ENCODE data around the gene ANKAR. TPM values are rescaled to one million over a fixed set of nuclear protein-coding genes. Genes with fewer than 3 reads are reported as not detected.
"Not testable (repeated sequence)": the region's sequence is repeated elsewhere in the genome, so short reads cannot be mapped to it uniquely, and the experiment has no call there.

The ANKAR gene
- total RNA-seq, 2 donors from 2014 or later = 8.0 to 10.0 TPM

- H3K27ac Mint-ChIP-seq = no peak overlapping the region
- no peak overlapping the region for H3K4me3 Mint-ChIP-seq
- peaks cover 26% of the 10 kb centered on the region for H3K4me1 Mint-ChIP-seq
- no peak for ATAC-seq
- DNase-seq = no peak
- H3K27me3 Mint-ChIP-seq = no peaks in the 10 kb centered on the region
- H3K36me3 Mint-ChIP-seq (ENCODE audit: low read depth) = peaks cover 2% of the 10 kb centered on the region
- H3K9me3 ChIP-seq (ENCODE audit: control insufficient read depth, low read length, poor library complexity, severe bottlenecking) = no peaks in the 10 kb centered on the region
These were observed 11.7 kb upstream of the ANKAR start for GRCh38 chr2:189662669-189663226.

GRCh38 chr2:189663319-189663718 lies 11.2 kb upstream of the ANKAR start:
- ATAC-seq; H3K9me3 ChIP-seq (ENCODE audit: control insufficient read depth, low read length, poor library complexity, severe bottlenecking); DNase-seq; H3K27ac Mint-ChIP-seq; H3K27me3 Mint-ChIP-seq; H3K36me3 Mint-ChIP-seq (ENCODE audit: low read depth): not testable (repeated sequence)
- H3K4me1 Mint-ChIP-seq = peaks cover 23% of the 10 kb centered on the region
- H3K4me3 Mint-ChIP-seq = peak overlapping the region; percentile 28

- H3K9me3 ChIP-seq (ENCODE audit: control insufficient read depth, low read length, poor library complexity, severe bottlenecking) = no peaks in the 10 kb centered on the region
- H3K27ac Mint-ChIP-seq = no peak overlapping the region
- H3K36me3 Mint-ChIP-seq (ENCODE audit: low read depth) = peaks cover 9% of the 10 kb centered on the region
- no peak for DNase-seq
- no peak overlapping the region for H3K4me3 Mint-ChIP-seq
- peaks cover 23% of the 10 kb centered on the region for H3K4me1 Mint-ChIP-seq
- ATAC-seq = no peak
- no peaks in the 10 kb centered on the region for H3K27me3 Mint-ChIP-seq
These were observed 4.6 kb upstream of the ANKAR start for GRCh38 chr2:189669913-189670312.

- Mint-ChIP-seq H3K36me3 (ENCODE audit: low read depth) (peaks cover 7% of the 10 kb centered on the region), H3K27me3 (no peaks in the 10 kb centered on the region), H3K27ac (peak overlapping the region; percentile 97), H3K4me1 (peaks cover 26% of the 10 kb centered on the region), H3K4me3 (peak overlapping the region; percentile 93)
- ATAC-seq (no peak), DNase-seq (no peak)
- H3K9me3 ChIP-seq (ENCODE audit: control insufficient read depth, low read length, poor library complexity, severe bottlenecking) = no peaks in the 10 kb centered on the region
These were observed 653 bp upstream of the ANKAR start for GRCh38 chr2:189673661-189674373.

GRCh38 chr2:189676471-189676870 lies 2.0 kb downstream of the ANKAR start:
- no peaks in the 10 kb centered on the region for H3K9me3 ChIP-seq (ENCODE audit: control insufficient read depth, low read length, poor library complexity, severe bottlenecking)
- H3K4me1 Mint-ChIP-seq = peaks cover 38% of the 10 kb centered on the region
- H3K36me3 Mint-ChIP-seq (ENCODE audit: low read depth) = peaks cover 9% of the 10 kb centered on the region
- no peak overlapping the region for H3K4me3 Mint-ChIP-seq
- H3K27ac Mint-ChIP-seq = no peak overlapping the region
- no peak for DNase-seq
- no peak for ATAC-seq
- H3K27me3 Mint-ChIP-seq = no peaks in the 10 kb centered on the region

GRCh38 chr2:189679226-189679625 lies 4.8 kb downstream of the ANKAR start:
- no peak overlapping the region for H3K4me3 Mint-ChIP-seq
- H3K27me3 Mint-ChIP-seq = no peaks in the 10 kb centered on the region
- no peaks in the 10 kb centered on the region for H3K9me3 ChIP-seq (ENCODE audit: control insufficient read depth, low read length, poor library complexity, severe bottlenecking)
- no peak for DNase-seq
- peaks cover 4% of the 10 kb centered on the region for H3K36me3 Mint-ChIP-seq (ENCODE audit: low read depth)
- no peak overlapping the region for H3K27ac Mint-ChIP-seq
- ATAC-seq = no peak
- H3K4me1 Mint-ChIP-seq = peaks cover 30% of the 10 kb centered on the region

- Mint-ChIP-seq H3K4me1 (peaks cover 34% of the 10 kb centered on the region), H3K4me3 (no peak overlapping the region), H3K27ac (no peak overlapping the region), H3K36me3 (ENCODE audit: low read depth) (peaks cover 4% of the 10 kb centered on the region), H3K27me3 (no peaks in the 10 kb centered on the region)
- no peak for ATAC-seq
- no peak for DNase-seq
- H3K9me3 ChIP-seq (ENCODE audit: control insufficient read depth, low read length, poor library complexity, severe bottlenecking) = no peaks in the 10 kb centered on the region
These were observed 6.7 kb downstream of the ANKAR start for GRCh38 chr2:189681203-189681602.

GRCh38 chr2:189681903-189682302 lies 7.4 kb downstream of the ANKAR start:
- no peaks in the 10 kb centered on the region for H3K27me3 Mint-ChIP-seq
- H3K27ac Mint-ChIP-seq = no peak overlapping the region
- peaks cover 4% of the 10 kb centered on the region for H3K36me3 Mint-ChIP-seq (ENCODE audit: low read depth)
- peaks cover 34% of the 10 kb centered on the region for H3K4me1 Mint-ChIP-seq
- ATAC-seq = no peak
- H3K9me3 ChIP-seq (ENCODE audit: control insufficient read depth, low read length, poor library complexity, severe bottlenecking) = no peaks in the 10 kb centered on the region
- H3K4me3 Mint-ChIP-seq = no peak overlapping the region
- DNase-seq = no peak

GRCh38 chr2:189683348-189683747 lies 8.9 kb downstream of the ANKAR start:
- no peak for ATAC-seq
- H3K4me3 Mint-ChIP-seq = no peak overlapping the region
- no peaks in the 10 kb centered on the region for H3K27me3 Mint-ChIP-seq

GRCh38 chr2:189684811-189685210 lies 10.3 kb downstream of the ANKAR start:
- no peak for DNase-seq
- no peak for ATAC-seq
- H3K27ac Mint-ChIP-seq = no peak overlapping the region
- H3K27me3 Mint-ChIP-seq = no peaks in the 10 kb centered on the region
- no peak overlapping the region for H3K4me3 Mint-ChIP-seq
- H3K4me1 Mint-ChIP-seq = peaks cover 34% of the 10 kb centered on the region
- H3K9me3 ChIP-seq (ENCODE audit: control insufficient read depth, low read length, poor library complexity, severe bottlenecking) = no peaks in the 10 kb centered on the region
- peaks cover 2% of the 10 kb centered on the region for H3K36me3 Mint-ChIP-seq (ENCODE audit: low read depth)

More at GRCh38 chr2:189683348-189683747, 8.9 kb downstream of the ANKAR start:
- no peak overlapping the region for H3K27ac Mint-ChIP-seq
- no peaks in the 10 kb centered on the region for H3K9me3 ChIP-seq (ENCODE audit: control insufficient read depth, low read length, poor library complexity, severe bottlenecking)
- DNase-seq = no peak
- H3K36me3 Mint-ChIP-seq (ENCODE audit: low read depth) = peaks cover 6% of the 10 kb centered on the region
- H3K4me1 Mint-ChIP-seq = peaks cover 40% of the 10 kb centered on the region

- ATAC-seq (no peak), DNase-seq (no peak)
- Mint-ChIP-seq H3K27ac (no peak overlapping the region), H3K36me3 (ENCODE audit: low read depth) (peaks cover 2% of the 10 kb centered on the region), H3K4me1 (peaks cover 30% of the 10 kb centered on the region), H3K4me3 (no peak overlapping the region), H3K27me3 (no peaks in the 10 kb centered on the region)
- no peaks in the 10 kb centered on the region for H3K9me3 ChIP-seq (ENCODE audit: control insufficient read depth, low read length, poor library complexity, severe bottlenecking)
These were observed 11.2 kb downstream of the ANKAR start for GRCh38 chr2:189685540-189686229.

- ATAC-seq; DNase-seq; H3K9me3 ChIP-seq (ENCODE audit: control insufficient read depth, low read length, poor library complexity, severe bottlenecking); H3K27ac Mint-ChIP-seq; H3K27me3 Mint-ChIP-seq; H3K36me3 Mint-ChIP-seq (ENCODE audit: low read depth); H3K4me3 Mint-ChIP-seq: not testable (repeated sequence)
- peaks cover 26% of the 10 kb centered on the region for H3K4me1 Mint-ChIP-seq
These were observed 13.3 kb downstream of the ANKAR start for GRCh38 chr2:189687796-189688195.

GRCh38 chr2:189696223-189696622 lies 21.8 kb downstream of the ANKAR start:
- no peak for ATAC-seq
- peaks cover 4% of the 10 kb centered on the region for H3K4me1 Mint-ChIP-seq
- no peaks in the 10 kb centered on the region for H3K9me3 ChIP-seq (ENCODE audit: control insufficient read depth, low read length, poor library complexity, severe bottlenecking)
- peak overlapping the region; percentile 1 for H3K27ac Mint-ChIP-seq
- no peak overlapping the region for H3K4me3 Mint-ChIP-seq
- no peaks in the 10 kb centered on the region for H3K36me3 Mint-ChIP-seq (ENCODE audit: low read depth)
- DNase-seq = no peak
- no peaks in the 10 kb centered on the region for H3K27me3 Mint-ChIP-seq
